ENCODE measurements around the gene CFAP141. TPM values are rescaled to one million over a fixed set of nuclear protein-coding genes. Genes with fewer than 3 reads are reported as not detected.

Gene CFAP141
- polyA plus RNA-seq, 2 of the 4 experiments (the other 2 are of a cell fraction): not detected

DNA sequence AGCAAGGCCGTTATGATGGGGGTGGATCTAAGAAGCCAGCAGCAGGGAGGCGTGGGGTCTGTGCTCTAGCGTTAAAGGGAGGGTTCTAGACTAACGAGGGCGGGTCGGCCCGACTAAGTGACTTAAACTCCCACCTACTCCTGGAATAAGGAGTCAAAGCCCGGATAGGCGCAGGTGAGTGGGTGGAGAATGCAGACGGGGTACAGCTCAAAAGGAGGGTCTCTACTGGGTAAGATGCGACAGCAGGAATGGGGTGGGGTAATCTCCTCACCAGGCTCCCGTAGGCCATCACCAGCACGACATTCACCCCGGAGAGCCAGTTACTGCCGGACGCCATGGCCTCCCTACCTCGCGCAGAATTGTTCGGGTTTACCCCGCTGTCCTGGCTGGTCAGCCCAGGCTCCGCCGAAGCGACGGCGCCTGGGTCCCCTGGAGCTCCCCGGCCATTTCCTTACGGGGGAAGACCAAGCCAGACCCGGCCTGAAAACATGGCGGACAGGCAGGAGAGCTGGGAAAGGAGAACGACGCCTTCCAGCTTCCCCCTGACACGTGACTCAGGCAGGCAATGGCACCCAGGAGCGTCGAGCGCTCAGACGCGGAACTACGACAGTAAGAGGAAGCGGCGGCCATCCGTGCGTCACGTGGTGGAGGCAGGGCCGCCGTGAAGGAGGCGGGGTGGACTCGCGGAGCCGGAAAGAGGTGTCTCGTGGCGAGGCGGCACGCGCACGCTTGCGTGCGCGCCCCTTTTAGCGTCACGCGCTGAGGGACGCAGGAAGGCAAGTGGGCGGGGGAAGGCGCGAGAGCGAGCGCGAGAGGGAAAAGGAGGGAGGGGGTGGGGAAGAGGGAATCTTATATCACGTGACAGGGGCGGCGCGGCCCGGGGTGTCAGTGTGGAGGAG is 14.2 kb upstream of the CFAP141 start, which contains the start of gene UBAP2L (continued):
- TF ChIP-seq ESRRA (IDR thresholded peaks at IDR 0.05; ENCODE audit: borderline replicate concordance, low read length) (no peak), MAFK (IDR thresholded peaks at IDR 0.05; ENCODE audit: partially characterized antibody) (no peak), POLR2AphosphoS2 (conservative IDR thresholded peaks at IDR 0.05; ENCODE audit: low read length) (no peak), ZNF302 (CRISPR knock-in tag; IDR thresholded peaks at IDR 0.05) (no peak), RFX5 (IDR thresholded peaks at IDR 0.05) (no peak), EHMT2 (IDR thresholded peaks at IDR 0.05; ENCODE audit: low read depth) (no peak), HOXA7 (CRISPR knock-in tag; IDR thresholded peaks at IDR 0.05) (no peak), HEYL (CRISPR knock-in tag; IDR thresholded peaks at IDR 0.05) (no peak), RARB (CRISPR knock-in tag; IDR thresholded peaks at IDR 0.05) (no peak), ZSCAN20 (CRISPR knock-in tag; IDR thresholded peaks at IDR 0.05) (no peak), MYC (IDR thresholded peaks at IDR 0.05; ENCODE audit: borderline replicate concordance, low read length) (peak; percentile 93), POLR2A (IDR thresholded peaks at IDR 0.05; ENCODE audit: low read length) (peak; percentile 80), JUN (IDR thresholded peaks at IDR 0.05) (peak; percentile 68 to 72; a peak in 3 of 5 replicates), CBX2 (IDR thresholded peaks at IDR 0.05; ENCODE audit: borderline replicate concordance, low read depth) (no peak), CHD4 (IDR thresholded peaks at IDR 0.05; ENCODE audit: borderline replicate concordance) (no peak), SREBF2 (IDR thresholded peaks at IDR 0.05) (no peak), ZFP36 (IDR thresholded peaks at IDR 0.05; ENCODE audit: borderline replicate concordance, partially characterized antibody) (no peak), TP53 (CRISPR knock-in tag; IDR thresholded peaks at IDR 0.05) (peak; percentile 35; the same call in 1 of the 2 replicates), HDAC2 (IDR thresholded peaks at IDR 0.05) (no peak), RCOR1 (IDR thresholded peaks at IDR 0.05; ENCODE audit: low read depth, low read length) (0 out of 2 replicates have a peak, but pooled peaks have one; percentile 20), GATA3 (IDR thresholded peaks at IDR 0.05; ENCODE audit: borderline replicate concordance) (no peak; the same call in 1 of the 2 replicates), ZC3H11A (IDR thresholded peaks at IDR 0.05) (no peak), TFCP2L1 (CRISPR knock-in tag; IDR thresholded peaks at IDR 0.05) (no peak), RNF2 (IDR thresholded peaks at IDR 0.05; ENCODE audit: borderline replicate concordance, low read depth) (no peak)
- TF ChIP-seq, protein P1, sequence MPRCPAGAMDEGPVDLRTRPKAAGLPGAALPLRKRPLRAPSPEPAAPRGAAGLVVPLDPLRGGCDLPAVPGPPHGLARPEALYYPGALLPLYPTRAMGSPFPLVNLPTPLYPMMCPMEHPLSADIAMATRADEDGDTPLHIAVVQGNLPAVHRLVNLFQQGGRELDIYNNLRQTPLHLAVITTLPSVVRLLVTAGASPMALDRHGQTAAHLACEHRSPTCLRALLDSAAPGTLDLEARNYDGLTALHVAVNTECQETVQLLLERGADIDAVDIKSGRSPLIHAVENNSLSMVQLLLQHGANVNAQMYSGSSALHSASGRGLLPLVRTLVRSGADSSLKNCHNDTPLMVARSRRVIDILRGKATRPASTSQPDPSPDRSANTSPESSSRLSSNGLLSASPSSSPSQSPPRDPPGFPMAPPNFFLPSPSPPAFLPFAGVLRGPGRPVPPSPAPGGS (IDR thresholded peaks at IDR 0.05): peak; percentile 76; the same call in 2 of the 3 replicates
- TF ChIP-seq, protein P2, sequence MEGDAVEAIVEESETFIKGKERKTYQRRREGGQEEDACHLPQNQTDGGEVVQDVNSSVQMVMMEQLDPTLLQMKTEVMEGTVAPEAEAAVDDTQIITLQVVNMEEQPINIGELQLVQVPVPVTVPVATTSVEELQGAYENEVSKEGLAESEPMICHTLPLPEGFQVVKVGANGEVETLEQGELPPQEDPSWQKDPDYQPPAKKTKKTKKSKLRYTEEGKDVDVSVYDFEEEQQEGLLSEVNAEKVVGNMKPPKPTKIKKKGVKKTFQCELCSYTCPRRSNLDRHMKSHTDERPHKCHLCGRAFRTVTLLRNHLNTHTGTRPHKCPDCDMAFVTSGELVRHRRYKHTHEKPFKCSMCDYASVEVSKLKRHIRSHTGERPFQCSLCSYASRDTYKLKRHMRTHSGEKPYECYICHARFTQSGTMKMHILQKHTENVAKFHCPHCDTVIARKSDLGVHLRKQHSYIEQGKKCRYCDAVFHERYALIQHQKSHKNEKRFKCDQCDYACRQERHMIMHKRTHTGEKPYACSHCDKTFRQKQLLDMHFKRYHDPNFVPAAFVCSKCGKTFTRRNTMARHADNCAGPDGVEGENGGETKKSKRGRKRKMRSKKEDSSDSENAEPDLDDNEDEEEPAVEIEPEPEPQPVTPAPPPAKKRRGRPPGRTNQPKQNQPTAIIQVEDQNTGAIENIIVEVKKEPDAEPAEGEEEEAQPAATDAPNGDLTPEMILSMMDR (IDR thresholded peaks at IDR 0.05): no peak
- TF ChIP-seq, protein P3, sequence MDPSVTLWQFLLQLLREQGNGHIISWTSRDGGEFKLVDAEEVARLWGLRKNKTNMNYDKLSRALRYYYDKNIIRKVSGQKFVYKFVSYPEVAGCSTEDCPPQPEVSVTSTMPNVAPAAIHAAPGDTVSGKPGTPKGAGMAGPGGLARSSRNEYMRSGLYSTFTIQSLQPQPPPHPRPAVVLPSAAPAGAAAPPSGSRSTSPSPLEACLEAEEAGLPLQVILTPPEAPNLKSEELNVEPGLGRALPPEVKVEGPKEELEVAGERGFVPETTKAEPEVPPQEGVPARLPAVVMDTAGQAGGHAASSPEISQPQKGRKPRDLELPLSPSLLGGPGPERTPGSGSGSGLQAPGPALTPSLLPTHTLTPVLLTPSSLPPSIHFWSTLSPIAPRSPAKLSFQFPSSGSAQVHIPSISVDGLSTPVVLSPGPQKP (IDR thresholded peaks at IDR 0.05; ENCODE audit: low read depth, low read length): no peak
- TF ChIP-seq, protein P4, sequence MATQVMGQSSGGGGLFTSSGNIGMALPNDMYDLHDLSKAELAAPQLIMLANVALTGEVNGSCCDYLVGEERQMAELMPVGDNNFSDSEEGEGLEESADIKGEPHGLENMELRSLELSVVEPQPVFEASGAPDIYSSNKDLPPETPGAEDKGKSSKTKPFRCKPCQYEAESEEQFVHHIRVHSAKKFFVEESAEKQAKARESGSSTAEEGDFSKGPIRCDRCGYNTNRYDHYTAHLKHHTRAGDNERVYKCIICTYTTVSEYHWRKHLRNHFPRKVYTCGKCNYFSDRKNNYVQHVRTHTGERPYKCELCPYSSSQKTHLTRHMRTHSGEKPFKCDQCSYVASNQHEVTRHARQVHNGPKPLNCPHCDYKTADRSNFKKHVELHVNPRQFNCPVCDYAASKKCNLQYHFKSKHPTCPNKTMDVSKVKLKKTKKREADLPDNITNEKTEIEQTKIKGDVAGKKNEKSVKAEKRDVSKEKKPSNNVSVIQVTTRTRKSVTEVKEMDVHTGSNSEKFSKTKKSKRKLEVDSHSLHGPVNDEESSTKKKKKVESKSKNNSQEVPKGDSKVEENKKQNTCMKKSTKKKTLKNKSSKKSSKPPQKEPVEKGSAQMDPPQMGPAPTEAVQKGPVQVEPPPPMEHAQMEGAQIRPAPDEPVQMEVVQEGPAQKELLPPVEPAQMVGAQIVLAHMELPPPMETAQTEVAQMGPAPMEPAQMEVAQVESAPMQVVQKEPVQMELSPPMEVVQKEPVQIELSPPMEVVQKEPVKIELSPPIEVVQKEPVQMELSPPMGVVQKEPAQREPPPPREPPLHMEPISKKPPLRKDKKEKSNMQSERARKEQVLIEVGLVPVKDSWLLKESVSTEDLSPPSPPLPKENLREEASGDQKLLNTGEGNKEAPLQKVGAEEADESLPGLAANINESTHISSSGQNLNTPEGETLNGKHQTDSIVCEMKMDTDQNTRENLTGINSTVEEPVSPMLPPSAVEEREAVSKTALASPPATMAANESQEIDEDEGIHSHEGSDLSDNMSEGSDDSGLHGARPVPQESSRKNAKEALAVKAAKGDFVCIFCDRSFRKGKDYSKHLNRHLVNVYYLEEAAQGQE (IDR thresholded peaks at IDR 0.05): no peak
- TF ChIP-seq, protein P5, sequence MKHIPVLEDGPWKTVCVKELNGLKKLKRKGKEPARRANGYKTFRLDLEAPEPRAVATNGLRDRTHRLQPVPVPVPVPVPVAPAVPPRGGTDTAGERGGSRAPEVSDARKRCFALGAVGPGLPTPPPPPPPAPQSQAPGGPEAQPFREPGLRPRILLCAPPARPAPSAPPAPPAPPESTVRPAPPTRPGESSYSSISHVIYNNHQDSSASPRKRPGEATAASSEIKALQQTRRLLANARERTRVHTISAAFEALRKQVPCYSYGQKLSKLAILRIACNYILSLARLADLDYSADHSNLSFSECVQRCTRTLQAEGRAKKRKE (CRISPR knock-in tag; IDR thresholded peaks at IDR 0.05; ENCODE audit: low read depth): no peak
- TF ChIP-seq, protein P6, sequence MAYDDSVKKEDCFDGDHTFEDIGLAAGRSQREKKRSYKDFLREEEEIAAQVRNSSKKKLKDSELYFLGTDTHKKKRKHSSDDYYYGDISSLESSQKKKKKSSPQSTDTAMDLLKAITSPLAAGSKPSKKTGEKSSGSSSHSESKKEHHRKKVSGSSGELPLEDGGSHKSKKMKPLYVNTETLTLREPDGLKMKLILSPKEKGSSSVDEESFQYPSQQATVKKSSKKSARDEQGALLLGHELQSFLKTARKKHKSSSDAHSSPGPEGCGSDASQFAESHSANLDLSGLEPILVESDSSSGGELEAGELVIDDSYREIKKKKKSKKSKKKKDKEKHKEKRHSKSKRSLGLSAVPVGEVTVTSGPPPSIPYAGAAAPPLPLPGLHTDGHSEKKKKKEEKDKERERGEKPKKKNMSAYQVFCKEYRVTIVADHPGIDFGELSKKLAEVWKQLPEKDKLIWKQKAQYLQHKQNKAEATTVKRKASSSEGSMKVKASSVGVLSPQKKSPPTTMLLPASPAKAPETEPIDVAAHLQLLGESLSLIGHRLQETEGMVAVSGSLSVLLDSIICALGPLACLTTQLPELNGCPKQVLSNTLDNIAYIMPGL (CRISPR knock-in tag; IDR thresholded peaks at IDR 0.05; ENCODE audit: borderline replicate concordance): no peak

Data from A549 (cell line).